ENCODE results near the gene CDH23. TPM values are rescaled to one million over a fixed set of nuclear protein-coding genes. Genes with fewer than 3 reads are reported as not detected.
A peak's percentile ranks its signal among the peaks of the same experiment; 100 is the strongest.

Gene CDH23
- total and polyA plus RNA-seq, 9 of the 15 experiments (the other 6 are each of a cell fraction or from before 2014, with no cell fraction given) = 0.18 to 1.2 (median 0.47) TPM

DNA sequence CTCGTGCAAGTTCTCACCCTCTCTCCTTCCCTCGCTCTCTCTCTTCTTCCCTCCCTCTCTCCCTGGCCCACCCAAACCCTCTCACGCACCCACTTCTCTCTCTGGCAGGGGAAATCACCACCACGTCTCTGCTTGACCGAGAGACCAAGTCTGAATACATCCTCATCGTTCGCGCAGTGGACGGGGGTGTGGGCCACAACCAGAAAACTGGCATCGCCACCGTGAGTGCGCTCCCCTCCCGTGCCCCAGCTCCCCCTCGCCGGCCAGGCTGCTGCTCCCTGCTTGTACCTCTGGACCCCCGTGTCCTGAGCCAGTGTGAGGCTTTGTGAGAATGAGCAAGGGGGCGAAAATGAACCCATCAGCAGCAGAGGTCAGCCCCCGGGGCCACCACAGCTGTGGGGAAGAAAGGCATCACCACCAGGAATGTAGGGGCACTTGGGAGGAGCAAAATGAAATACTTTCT lies 297.4 kb downstream of the CDH23 start:
- no peaks in the 10 kb centered on the region for H4K20me1 ChIP-seq (replicated peaks; ENCODE audit: control insufficient read depth, insufficient read depth, low read length)
- H2AFZ ChIP-seq (ENCODE audit: low read depth, low read length) = peak overlapping the region; percentile 84
- no peaks in the 10 kb centered on the region for H3K27me3 ChIP-seq (ENCODE audit: control insufficient read depth in 2 of 2, insufficient read depth in 2 of 2, low read length in 2 of 2)
- peak overlapping the region; percentile 8; the same call in 1 of the 2 replicates for H3K4me2 ChIP-seq (ENCODE audit: insufficient read depth, low read length)
- H3K79me2 ChIP-seq (ENCODE audit: control insufficient read depth, insufficient read depth, low read length) = no peaks in the 10 kb centered on the region
- ChIA-PET CTCF (ENCODE audit: low intra/inter-chr PET ratio) (interaction anchor here (0.7 kb wide), 1 partner anchor 28 kb away, joined by 3 read pairs; no protein-coding TSS in a partner anchor), POLR2A (interaction anchor here (0.6 to 1.4 kb wide), 5 partner anchors 9 to 207 kb away, joined by 3 to 4 read pairs (median 3); no protein-coding TSS in a partner anchor)
- ATAC-seq (no peak), DNase-seq (ENCODE audit: extremely low read depth in 1 of 4, low spot score in 3 of 4) (no peak), FAIRE-seq (no peak)
- in situ Hi-C loops (cut with MboI) = no loop called here
- H3K9me1 ChIP-seq (ENCODE audit: control insufficient read depth, insufficient read depth, low read length) = no peaks in the 10 kb centered on the region
- no peak overlapping the region for H3K27ac ChIP-seq (ENCODE audit: extremely low read depth, low read depth, low read length)
- peaks cover 9 to 46% of the 10 kb centered on the region in 2 experiments for H3K4me1 ChIP-seq (replicated peaks in 1 of 2; ENCODE audit: control insufficient read depth in 2 of 2, insufficient read depth in 2 of 2, low read length in 2 of 2)
- H3K4me3 ChIP-seq = no peak overlapping the region
- 69% methylated on average over 12 of the region's 18 CpGs for whole genome bisulfite sequencing (ENCODE audit: insufficient coverage, low coverage, missing lambda C conversion rate)
- H3K9me3 ChIP-seq (replicated peaks; ENCODE audit: control insufficient read depth, insufficient read depth, low read depth, low read length) = peaks cover 3% of the 10 kb centered on the region; the same call in 1 of the 2 replicates
- 0 out of 2 replicates have a peak, but pooled peaks have one; percentile 55 for TF ChIP-seq KAT7 (CRISPR knock-in tag; IDR thresholded peaks at IDR 0.05; ENCODE audit: borderline replicate concordance)
- no peak for TF ChIP-seq SP1 (CRISPR knock-in tag; IDR thresholded peaks at IDR 0.05)
- TF ChIP-seq, protein P1, sequence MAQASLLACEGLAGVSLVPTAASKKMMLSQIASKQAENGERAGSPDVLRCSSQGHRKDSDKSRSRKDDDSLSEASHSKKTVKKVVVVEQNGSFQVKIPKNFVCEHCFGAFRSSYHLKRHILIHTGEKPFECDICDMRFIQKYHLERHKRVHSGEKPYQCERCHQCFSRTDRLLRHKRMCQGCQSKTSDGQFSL (CRISPR knock-in tag; IDR thresholded peaks at IDR 0.05) = peak; percentile 56; the same call in 1 of the 2 replicates
- TF ChIP-seq, protein P1 (tag; IDR thresholded peaks at IDR 0.05) = no peak
- intact Hi-C loops (cut with micrococcal nuclease) = no loop called here
- H3K36me3 ChIP-seq (ENCODE audit: control insufficient read depth, insufficient read depth, low read length) = no peaks in the 10 kb centered on the region
- BruUV-seq (replicated peaks) = no TSS peak
- peak overlapping the region in 1 of 2 experiments; percentile 65; a peak in 1 of 4 replicates for H3K9ac ChIP-seq (ENCODE audit: insufficient read depth in 1 of 2, low read depth in 2 of 2, low read length in 2 of 2)
